Neural cell (in vitro differentiated cells): ENCODE measurements around the gene MEDAG. TPM values are rescaled to one million over a fixed set of nuclear protein-coding genes. Genes with fewer than 3 reads are reported as not detected.

Experiments
- H2AFZ ChIP-seq: fragments of 200-600, 300-800 bp; sonication (generic), shearing (Covaris generic); 2 replicates; pipeline ENCODE4 v1.6.0; 2014; ENCODE audit warnings: low read depth, mild to moderate bottlenecking, antibody characterized with exemption, low read length, moderate library complexity
- H3F3A ChIP-seq: fragments of 200-600 bp; shearing (Covaris generic); 2 replicates; pipeline ENCODE4 v1.6.1; 2016; ENCODE audit warnings: mild to moderate bottlenecking, moderate library complexity, mixed read lengths, antibody characterized with exemption, low read length; ENCODE audit not compliant: insufficient read depth, poor library complexity, severe bottlenecking
- H3K27ac ChIP-seq: fragments of 200-600, 300-800 bp; sonication (generic), shearing (Covaris generic); 2 replicates; pipeline ENCODE4 v1.5.1; 2014; ENCODE audit warnings: mild to moderate bottlenecking, low read length, moderate library complexity
- H3K27me3 ChIP-seq: fragments of 300-800, 200-600 bp; sonication (generic), shearing (Covaris generic); 2 replicates; pipeline ENCODE4 v1.6.0; 2014; ENCODE audit warnings: mild to moderate bottlenecking, low read depth, low read length, moderate library complexity; ENCODE audit not compliant: insufficient read depth
- H3K36me3 ChIP-seq: fragments of 300-800, 200-600 bp; sonication (generic), shearing (Covaris generic); 2 replicates; pipeline ENCODE4 v1.5.1; 2014; ENCODE audit warnings: mild to moderate bottlenecking, antibody characterized with exemption, low read length, moderate library complexity; ENCODE audit not compliant: insufficient read depth
- H3K4me2 ChIP-seq: fragments of 300-800, 200-600 bp; sonication (generic), shearing (Covaris generic); 2 replicates; pipeline ENCODE4 v1.6.0; 2014; ENCODE audit warnings: mild to moderate bottlenecking, low read length
- H3K4me3 ChIP-seq: fragments of 300-800, 200-600 bp; sonication (generic), shearing (Covaris generic); 2 replicates; pipeline ENCODE4 v1.5.1; 2014; ENCODE audit warnings: mild to moderate bottlenecking, low read length, moderate library complexity
- H3K79me2 ChIP-seq: fragments of 200-600 bp; shearing (Covaris generic); replicated peaks from 2 replicates; pipeline ENCODE4 v1.6.0; 2014; ENCODE audit warnings: mild to moderate bottlenecking, low read length, moderate library complexity; ENCODE audit not compliant: insufficient read depth
- H3K9ac ChIP-seq: fragments of 300-800, 200-600 bp; sonication (generic), shearing (Covaris generic); 2 replicates; pipeline ENCODE4 v1.6.1; 2016; ENCODE audit warnings: mild to moderate bottlenecking, low read length, mixed read lengths
- H3K9me2 ChIP-seq: fragments of 200-600 bp; shearing (Covaris generic); 2 replicates; pipeline ENCODE4 v1.6.1; 2016; ENCODE audit warnings: mild to moderate bottlenecking, low read length, mixed read lengths; ENCODE audit not compliant: insufficient read depth
- H3K9me3 ChIP-seq: fragments of 200-600, 300-800 bp; sonication (generic), shearing (Covaris generic); 2 replicates; pipeline ENCODE4 v1.6.1; 2016; ENCODE audit warnings: mild to moderate bottlenecking, mixed run types, low read length, moderate library complexity, mixed read lengths
- H4K20me1 ChIP-seq: fragments of 200-600 bp; shearing (Covaris generic); 2 replicates; pipeline ENCODE4 v1.6.1; 2016; ENCODE audit warnings: mild to moderate bottlenecking, mixed run types; ENCODE audit not compliant: insufficient read depth
- EP300 ChIP-seq: fragments of 450-650 bp; conservative IDR thresholded peaks from 2 replicates; pipeline ENCODE4 v1.6.1; 2014; ENCODE audit warnings: antibody characterized with exemption, mild to moderate bottlenecking, moderate library complexity; ENCODE audit not compliant: poor library complexity, severe bottlenecking
- EZH2 ChIP-seq: fragments of 200-600, 300-800 bp; shearing (Covaris generic), sonication (generic); IDR thresholded peaks from 2 replicates; pipeline ENCODE4 v1.6.1; 2014; ENCODE audit warnings: antibody characterized with exemption, low read length, borderline replicate concordance, mild to moderate bottlenecking; ENCODE audit not compliant: insufficient read depth, poor library complexity, severe bottlenecking
- MXI1 ChIP-seq: fragments of 450-650 bp; conservative IDR thresholded peaks from 2 replicates; pipeline ENCODE4 v1.6.1; 2014; ENCODE audit warnings: antibody characterized with exemption, mild to moderate bottlenecking; ENCODE audit not compliant: poor library complexity, severe bottlenecking
- POLR2AphosphoS5 ChIP-seq: IDR thresholded peaks from 2 replicates; pipeline ENCODE4 v1.6.1; 2012
- RAD21 ChIP-seq: fragments of 450-650 bp; conservative IDR thresholded peaks from 2 replicates; pipeline ENCODE4 v1.6.1; 2014; ENCODE audit warnings: antibody characterized with exemption, mild to moderate bottlenecking, moderate library complexity
- SMC3 ChIP-seq: fragments of 450-650 bp; conservative IDR thresholded peaks from 2 replicates; pipeline ENCODE4 v1.6.1; 2014; ENCODE audit warnings: antibody characterized with exemption, mild to moderate bottlenecking, moderate library complexity; ENCODE audit not compliant: poor library complexity
- TAF1 ChIP-seq: IDR thresholded peaks from 2 replicates; pipeline ENCODE4 v1.6.1; 2012; ENCODE audit warnings: low read depth
- polyA plus RNA-seq: library from polyadenylated mRNA; depleted of rRNA; stranded (reverse); fragments of >200 nt; gene quantifications from 2 replicates; pipeline ENCODE4 v1.2.3, GENCODE V29; 2014
- TF ChIP-seq, protein P1 (sequence below): IDR thresholded peaks from 2 replicates; pipeline ENCODE4 v1.6.1; 2012; ENCODE audit warnings: borderline replicate concordance
- TF ChIP-seq, protein P2 (sequence below): fragments of 450-650 bp; IDR thresholded peaks from 2 replicates; pipeline ENCODE4 v1.5.1; 2014; ENCODE audit warnings: antibody characterized with exemption, mild to moderate bottlenecking, moderate library complexity; ENCODE audit not compliant: poor library complexity, severe bottlenecking

The MEDAG gene
- polyA plus RNA-seq, 1 donor from 2014 or later: not detected

DNA sequence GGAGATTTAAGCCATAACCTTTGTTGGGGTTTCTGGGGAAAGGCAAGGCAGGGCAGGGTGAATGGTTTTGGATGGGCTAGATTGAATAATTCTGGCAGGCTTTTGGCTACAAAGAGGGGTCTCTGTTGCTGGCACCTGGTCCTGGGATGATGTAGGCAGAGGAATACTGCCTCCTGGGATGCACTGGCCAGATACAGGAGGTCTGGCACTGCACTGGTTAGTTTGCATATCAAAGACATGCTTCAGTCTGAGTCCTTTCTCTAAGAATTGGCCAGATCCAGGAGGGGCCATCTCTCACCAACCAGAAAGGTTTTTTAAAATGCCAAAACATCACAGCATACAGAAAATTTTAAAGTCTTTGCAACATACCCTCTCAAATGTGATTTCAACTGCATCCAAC lies 8.0 kb upstream of the MEDAG start:
- H3K9me2 ChIP-seq: no peaks in the 10 kb centered on the region
- no peaks in the 10 kb centered on the region for H3F3A ChIP-seq
- no peak overlapping the region for H3K4me3 ChIP-seq
- no peak overlapping the region for H3K27ac ChIP-seq
- H3K79me2 ChIP-seq: no peaks in the 10 kb centered on the region
- no peaks in the 10 kb centered on the region for H3K9me3 ChIP-seq
- H2AFZ ChIP-seq: no peak overlapping the region
- TF ChIP-seq EZH2 (no peak), SMC3 (no peak), POLR2AphosphoS5 (no peak), RAD21 (no peak), EP300 (no peak), TAF1 (no peak), MXI1 (no peak)
- TF ChIP-seq, protein P1, sequence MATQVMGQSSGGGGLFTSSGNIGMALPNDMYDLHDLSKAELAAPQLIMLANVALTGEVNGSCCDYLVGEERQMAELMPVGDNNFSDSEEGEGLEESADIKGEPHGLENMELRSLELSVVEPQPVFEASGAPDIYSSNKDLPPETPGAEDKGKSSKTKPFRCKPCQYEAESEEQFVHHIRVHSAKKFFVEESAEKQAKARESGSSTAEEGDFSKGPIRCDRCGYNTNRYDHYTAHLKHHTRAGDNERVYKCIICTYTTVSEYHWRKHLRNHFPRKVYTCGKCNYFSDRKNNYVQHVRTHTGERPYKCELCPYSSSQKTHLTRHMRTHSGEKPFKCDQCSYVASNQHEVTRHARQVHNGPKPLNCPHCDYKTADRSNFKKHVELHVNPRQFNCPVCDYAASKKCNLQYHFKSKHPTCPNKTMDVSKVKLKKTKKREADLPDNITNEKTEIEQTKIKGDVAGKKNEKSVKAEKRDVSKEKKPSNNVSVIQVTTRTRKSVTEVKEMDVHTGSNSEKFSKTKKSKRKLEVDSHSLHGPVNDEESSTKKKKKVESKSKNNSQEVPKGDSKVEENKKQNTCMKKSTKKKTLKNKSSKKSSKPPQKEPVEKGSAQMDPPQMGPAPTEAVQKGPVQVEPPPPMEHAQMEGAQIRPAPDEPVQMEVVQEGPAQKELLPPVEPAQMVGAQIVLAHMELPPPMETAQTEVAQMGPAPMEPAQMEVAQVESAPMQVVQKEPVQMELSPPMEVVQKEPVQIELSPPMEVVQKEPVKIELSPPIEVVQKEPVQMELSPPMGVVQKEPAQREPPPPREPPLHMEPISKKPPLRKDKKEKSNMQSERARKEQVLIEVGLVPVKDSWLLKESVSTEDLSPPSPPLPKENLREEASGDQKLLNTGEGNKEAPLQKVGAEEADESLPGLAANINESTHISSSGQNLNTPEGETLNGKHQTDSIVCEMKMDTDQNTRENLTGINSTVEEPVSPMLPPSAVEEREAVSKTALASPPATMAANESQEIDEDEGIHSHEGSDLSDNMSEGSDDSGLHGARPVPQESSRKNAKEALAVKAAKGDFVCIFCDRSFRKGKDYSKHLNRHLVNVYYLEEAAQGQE: no peak
- TF ChIP-seq, protein P2, sequence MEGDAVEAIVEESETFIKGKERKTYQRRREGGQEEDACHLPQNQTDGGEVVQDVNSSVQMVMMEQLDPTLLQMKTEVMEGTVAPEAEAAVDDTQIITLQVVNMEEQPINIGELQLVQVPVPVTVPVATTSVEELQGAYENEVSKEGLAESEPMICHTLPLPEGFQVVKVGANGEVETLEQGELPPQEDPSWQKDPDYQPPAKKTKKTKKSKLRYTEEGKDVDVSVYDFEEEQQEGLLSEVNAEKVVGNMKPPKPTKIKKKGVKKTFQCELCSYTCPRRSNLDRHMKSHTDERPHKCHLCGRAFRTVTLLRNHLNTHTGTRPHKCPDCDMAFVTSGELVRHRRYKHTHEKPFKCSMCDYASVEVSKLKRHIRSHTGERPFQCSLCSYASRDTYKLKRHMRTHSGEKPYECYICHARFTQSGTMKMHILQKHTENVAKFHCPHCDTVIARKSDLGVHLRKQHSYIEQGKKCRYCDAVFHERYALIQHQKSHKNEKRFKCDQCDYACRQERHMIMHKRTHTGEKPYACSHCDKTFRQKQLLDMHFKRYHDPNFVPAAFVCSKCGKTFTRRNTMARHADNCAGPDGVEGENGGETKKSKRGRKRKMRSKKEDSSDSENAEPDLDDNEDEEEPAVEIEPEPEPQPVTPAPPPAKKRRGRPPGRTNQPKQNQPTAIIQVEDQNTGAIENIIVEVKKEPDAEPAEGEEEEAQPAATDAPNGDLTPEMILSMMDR: no peak
- no peaks in the 10 kb centered on the region for H4K20me1 ChIP-seq
- H3K9ac ChIP-seq: no peak overlapping the region
- H3K27me3 ChIP-seq: no peaks in the 10 kb centered on the region
- no peaks in the 10 kb centered on the region for H3K36me3 ChIP-seq
- no peak overlapping the region for H3K4me2 ChIP-seq

DNA sequence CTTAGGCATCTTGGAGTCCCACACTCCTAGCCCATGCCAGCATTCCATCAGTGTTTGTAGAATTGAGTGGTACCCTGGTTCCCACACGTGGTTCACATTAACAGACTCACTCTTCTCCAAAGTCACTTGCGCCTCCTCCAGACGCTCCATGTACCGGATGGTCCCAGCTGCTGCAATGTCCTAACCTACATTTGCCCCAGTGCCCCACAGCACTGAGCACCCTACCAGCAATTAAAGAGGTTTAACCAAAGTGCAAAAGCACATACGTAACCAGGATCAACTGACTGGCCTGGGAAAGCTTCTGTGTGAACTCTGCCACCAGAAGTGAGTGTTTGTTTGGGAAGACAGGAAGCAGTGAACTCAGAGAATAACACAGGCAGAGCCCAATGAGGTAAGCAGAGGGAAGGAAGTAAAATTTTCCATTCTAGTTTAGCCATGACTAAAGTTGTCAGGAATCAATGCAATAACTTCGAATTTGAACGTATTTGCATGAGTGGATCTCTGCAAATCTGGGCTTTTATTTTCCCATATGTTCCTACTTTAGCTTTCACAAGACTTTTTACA lies 7.3 kb upstream of the MEDAG start:
- H3K27ac ChIP-seq: no peak overlapping the region
- H3K9ac ChIP-seq: no peak overlapping the region

More for the DNA sequence above, 7.3 kb upstream of the MEDAG start:
- no peaks in the 10 kb centered on the region for H3K79me2 ChIP-seq
- H3F3A ChIP-seq: no peaks in the 10 kb centered on the region
- no peaks in the 10 kb centered on the region for H3K9me3 ChIP-seq
- no peak overlapping the region for H3K4me3 ChIP-seq
- no peak for TF ChIP-seq SMC3
- TF ChIP-seq EZH2: no peak
- H3K27me3 ChIP-seq: no peaks in the 10 kb centered on the region
- H2AFZ ChIP-seq: no peak overlapping the region
- H3K9me2 ChIP-seq: no peaks in the 10 kb centered on the region
- no peaks in the 10 kb centered on the region for H4K20me1 ChIP-seq
- H3K36me3 ChIP-seq: no peaks in the 10 kb centered on the region
- H3K4me2 ChIP-seq: no peak overlapping the region
